Epithelial cell of proximal tubule (primary cell): ENCODE data around the gene ACAT2. TPM values are rescaled to one million over a fixed set of nuclear protein-coding genes. Genes with fewer than 3 reads are reported as not detected.
A peak's percentile ranks its signal among the peaks of the same experiment; 100 is the strongest.
"Not testable (repeated sequence)": the region's sequence is repeated elsewhere in the genome, so short reads cannot be mapped to it uniquely, and the experiment has no call there.

Experiments
- DNase-seq: peaks from one replicate; pipeline ENCODE4 v3.0.0-alpha.2; 2011; ENCODE audit warnings: low read depth
- H3K4me3 ChIP-seq: 2 replicates; pipeline ENCODE4 v1.5.1; 2011; ENCODE audit warnings: low read depth, mild to moderate bottlenecking, low read length
- total RNA-seq: library from RNA; depleted of rRNA; stranded (reverse); fragments of >200 nt; gene quantifications from 2 replicates; pipeline ENCODE4 v1.2.3, GENCODE V29; 2015
- TF ChIP-seq, protein P1 (sequence below): conservative IDR thresholded peaks from 2 replicates; pipeline ENCODE4 v1.5.1; 2012; ENCODE audit warnings: low read depth, mild to moderate bottlenecking, low read length

ACAT2 gene
- total RNA-seq, 1 donor from 2014 or later = 38.3 TPM

DNA sequence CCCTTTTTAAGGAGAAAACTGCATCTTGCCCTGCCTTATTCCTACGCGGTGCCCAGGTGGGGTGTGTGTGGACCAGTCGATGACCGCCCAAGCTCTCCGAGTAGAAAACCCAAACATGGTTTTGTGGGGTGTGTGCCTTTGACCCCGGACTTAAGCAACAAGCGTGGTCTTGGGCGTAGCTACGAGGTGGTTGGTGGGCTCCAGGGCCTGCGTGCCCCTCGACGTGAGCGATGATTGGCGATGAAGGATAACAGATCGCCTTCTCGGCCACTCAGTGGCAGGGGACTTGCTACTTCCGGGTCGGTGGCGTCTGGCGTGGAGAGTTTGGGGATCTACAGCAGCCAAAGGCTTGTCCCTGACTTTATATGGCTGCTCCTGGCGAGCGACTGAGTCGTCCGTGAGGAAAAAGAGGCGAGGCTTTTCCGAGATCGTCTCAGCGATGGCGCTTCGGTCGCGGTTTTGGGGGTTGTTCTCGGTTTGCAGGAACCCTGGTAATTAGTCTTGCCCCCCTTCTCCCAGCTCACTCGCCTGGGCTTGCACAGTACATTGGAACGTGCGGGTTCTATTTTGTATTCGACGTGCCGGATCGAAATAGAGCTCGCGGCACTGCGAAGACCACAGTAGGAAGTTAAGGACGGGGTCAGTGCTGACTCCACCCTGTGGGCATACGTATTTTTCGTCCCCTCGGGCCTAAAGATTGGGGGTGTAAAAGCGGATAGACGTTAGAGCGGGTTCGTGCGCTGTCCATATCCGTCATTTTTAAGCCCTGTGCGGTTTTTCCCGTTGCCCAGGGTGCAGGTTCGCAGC lies 28.5 kb downstream of the ACAT2 start, which contains the start of gene MRPL18:
Gene MRPL18 (plus strand): TSS at position 319 of the 807 bp plus-strand sequence. CDS start 121 bp downstream, at position 440.
- peak within 1 kb of the TSS; percentile 96 for H3K4me3 ChIP-seq
- TF ChIP-seq, protein P1, sequence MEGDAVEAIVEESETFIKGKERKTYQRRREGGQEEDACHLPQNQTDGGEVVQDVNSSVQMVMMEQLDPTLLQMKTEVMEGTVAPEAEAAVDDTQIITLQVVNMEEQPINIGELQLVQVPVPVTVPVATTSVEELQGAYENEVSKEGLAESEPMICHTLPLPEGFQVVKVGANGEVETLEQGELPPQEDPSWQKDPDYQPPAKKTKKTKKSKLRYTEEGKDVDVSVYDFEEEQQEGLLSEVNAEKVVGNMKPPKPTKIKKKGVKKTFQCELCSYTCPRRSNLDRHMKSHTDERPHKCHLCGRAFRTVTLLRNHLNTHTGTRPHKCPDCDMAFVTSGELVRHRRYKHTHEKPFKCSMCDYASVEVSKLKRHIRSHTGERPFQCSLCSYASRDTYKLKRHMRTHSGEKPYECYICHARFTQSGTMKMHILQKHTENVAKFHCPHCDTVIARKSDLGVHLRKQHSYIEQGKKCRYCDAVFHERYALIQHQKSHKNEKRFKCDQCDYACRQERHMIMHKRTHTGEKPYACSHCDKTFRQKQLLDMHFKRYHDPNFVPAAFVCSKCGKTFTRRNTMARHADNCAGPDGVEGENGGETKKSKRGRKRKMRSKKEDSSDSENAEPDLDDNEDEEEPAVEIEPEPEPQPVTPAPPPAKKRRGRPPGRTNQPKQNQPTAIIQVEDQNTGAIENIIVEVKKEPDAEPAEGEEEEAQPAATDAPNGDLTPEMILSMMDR = no peak
- peak; percentile 81 for DNase-seq

DNA sequence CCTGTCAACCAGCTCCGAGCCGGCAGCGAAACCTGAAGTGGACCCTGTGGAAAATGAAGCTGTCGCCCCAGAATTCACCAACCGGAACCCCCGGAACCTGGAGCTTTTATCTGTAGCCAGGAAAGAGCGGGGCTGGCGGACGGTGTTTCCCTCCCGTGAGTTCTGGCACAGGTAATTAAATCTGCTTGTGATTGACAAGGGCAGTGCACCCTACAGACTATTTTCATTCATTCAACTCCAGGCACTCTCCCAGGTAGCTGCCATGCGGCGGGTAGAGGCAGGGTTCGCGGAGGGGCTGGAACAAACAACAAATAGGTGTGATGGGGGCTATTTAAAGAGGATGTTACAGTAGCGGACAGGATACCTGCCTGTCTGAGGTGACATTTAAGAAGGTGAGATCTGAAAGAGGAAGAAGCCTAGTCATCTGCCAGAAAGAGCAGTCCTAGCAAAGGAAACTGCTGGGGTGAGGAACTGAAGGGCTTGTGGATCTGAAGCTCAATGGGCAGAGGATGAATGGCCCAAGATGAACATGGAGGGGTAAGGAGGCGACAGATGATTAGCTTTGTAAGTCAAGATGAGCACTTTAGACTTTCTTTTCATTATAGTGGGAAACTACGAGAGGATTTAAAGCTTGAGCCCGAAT lies 29.2 kb downstream of the ACAT2 start:
- no peak for DNase-seq
- H3K4me3 ChIP-seq = peak overlapping the region; percentile 96
- TF ChIP-seq, protein P1 = no peak

DNA sequence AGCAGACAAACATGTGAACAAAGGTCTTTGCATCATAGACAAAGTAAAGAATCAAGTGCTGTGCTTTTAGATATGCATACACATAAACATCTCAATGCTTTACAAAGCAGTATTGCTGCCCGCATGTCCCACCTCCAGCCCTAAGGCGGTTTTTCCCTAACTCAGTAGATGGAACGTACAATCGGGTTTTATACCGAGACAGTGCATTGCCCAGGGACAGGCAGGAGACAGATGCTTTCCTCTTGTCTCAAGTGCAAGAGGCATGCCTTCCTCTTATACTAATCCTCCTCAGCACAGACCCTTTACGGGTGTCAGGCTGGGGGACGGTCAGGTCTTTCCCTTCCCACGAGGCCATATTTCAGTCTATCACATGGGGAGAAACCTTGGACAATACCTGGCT lies 33.1 kb downstream of the ACAT2 start:
- not testable (repeated sequence) for DNase-seq, H3K4me3 ChIP-seq

GRCh38 chr6:159797554-159797953 lies 35.7 kb downstream of the ACAT2 start:
- TF ChIP-seq, protein P1 = no peak
- no peak for DNase-seq
- no peak overlapping the region for H3K4me3 ChIP-seq

- DNase-seq = no peak
- TF ChIP-seq, protein P1 = no peak
- H3K4me3 ChIP-seq = no peak within 1 kb of the TSS
Measured at GRCh38 chr6:159800141-159800865, 38.5 kb downstream of the ACAT2 start, which contains the start of gene PNLDC1. Gene PNLDC1 (plus strand): TSS chr6:159800276. CDS start chr6:159800308, 32 bp downstream.

- TF ChIP-seq, protein P1 = no peak
- no peak for DNase-seq
- H3K4me3 ChIP-seq = no peak overlapping the region
Measured at GRCh38 chr6:159801935-159802334, 40.1 kb downstream of the ACAT2 start.

- no peak for DNase-seq
- TF ChIP-seq, protein P1 = no peak
- no peak overlapping the region for H3K4me3 ChIP-seq
Measured at GRCh38 chr6:159804504-159804903, 42.7 kb downstream of the ACAT2 start.
